NCI-H446 treated with DMSO at 0.1 percent for 48 hours (cell line): Measurements from ENCODE around the gene UNC79.
A peak's percentile ranks its signal among the peaks of the same experiment; 100 is the strongest.
"Not testable (repeated sequence)": the region's sequence is repeated elsewhere in the genome, so short reads cannot be mapped to it uniquely, and the experiment has no call there.

ENCODE experiments used
- DNase-seq: peaks from one replicate; lab custom pipeline; 2025; lab: John Stamatoyannopoulos, UW

Gene UNC79

DNA sequence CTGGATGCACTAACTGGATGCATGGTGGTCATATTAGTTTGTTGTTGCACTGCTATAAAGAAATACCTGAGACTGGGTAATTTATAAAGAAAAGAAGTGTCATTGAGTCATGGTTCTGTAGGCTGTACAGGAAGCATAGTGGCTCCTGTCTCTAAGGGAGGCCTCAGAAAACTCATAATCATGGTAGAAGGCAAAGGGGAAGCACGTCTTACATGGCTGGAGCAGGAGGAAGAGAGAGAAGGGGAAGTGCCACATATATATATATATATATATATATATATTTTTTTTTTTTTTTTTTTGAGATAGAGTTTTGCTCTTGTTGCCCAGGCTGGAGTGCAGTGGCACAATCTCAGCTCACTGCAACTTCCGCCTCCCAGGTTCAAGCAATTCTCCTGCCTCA, 62.9 kb downstream of the UNC79 start:
- not testable (repeated sequence) for DNase-seq

DNA sequence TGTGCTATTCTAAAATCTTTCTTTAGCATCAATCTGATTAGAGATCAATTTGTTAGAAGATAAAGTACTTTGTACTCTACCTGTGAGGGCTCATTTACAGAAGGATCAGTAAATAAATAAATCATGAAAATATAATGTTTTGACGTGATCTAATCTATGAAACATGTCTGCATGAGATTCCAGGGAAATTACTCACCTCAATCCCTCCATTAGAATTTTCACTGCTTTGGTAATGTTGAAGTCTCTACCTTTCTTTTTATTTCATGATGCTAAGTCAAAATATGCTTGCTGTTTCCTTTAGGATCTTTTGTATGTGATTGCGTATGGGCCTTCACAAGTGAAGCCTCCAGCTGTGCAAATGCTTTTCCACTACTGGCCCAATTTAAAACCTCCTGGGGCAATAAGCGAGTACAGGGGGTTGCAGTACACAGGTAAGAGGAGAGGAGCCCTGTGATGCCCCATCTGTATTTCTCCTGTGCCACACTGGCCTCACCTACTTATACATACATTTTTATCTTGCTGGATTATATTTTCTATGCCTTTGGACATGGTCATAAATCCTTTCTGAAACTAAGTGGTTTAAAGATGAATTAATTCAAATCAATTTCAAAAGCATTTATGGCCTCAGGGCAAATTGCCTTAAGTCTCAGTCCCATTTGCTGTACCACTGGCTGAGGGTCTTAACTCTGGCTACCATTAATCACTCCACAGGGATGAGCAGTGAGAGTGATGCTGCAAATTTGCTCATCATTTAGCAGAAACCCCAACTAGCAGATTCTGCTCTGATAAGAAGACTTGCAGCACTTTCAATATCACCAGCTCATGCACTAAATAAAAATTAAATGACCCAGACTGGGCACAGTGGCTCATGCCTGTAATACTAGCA, 66.4 kb downstream of the UNC79 start:
- DNase-seq, result no peak

DNA sequence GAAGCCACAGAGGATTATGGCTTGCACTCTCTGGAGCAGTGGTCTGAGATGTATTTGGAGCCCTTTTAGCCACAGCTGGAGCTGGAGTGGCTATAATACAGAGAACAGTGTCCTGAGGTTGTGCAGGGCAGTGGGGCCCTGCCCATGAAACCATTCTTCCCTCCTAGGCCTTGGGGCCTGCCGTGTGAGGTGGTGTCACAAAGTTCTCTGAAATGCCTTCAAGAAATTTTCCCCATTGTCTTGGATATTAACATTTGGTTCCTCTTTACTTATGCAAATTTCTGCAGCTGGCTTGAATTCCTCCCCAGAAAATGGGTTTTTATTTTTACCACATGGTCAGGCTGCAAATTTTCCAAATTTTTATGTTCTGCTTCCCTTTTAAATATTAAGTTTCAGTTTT, 79.3 kb downstream of the UNC79 start:
- DNase-seq, result no peak

DNA sequence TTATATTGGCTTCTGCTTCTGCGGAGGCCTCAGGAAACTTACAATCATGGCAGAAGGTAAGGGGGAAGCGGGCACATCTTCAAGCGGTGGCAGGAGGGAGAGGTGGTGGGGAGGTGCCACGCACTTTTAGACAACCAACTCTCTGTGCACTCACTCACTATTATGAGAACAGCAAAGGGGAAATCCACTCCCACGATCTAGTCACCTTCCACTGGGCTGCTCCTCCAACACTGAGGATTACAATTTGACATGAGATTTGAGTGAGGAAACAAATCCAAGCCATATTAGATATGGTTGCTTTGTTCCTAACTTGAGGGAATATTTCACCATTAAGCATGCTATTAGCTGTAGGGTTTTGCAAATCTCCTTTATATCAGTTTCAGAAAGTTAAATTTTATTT, 80.3 kb downstream of the UNC79 start:
- no peak for DNase-seq

DNA sequence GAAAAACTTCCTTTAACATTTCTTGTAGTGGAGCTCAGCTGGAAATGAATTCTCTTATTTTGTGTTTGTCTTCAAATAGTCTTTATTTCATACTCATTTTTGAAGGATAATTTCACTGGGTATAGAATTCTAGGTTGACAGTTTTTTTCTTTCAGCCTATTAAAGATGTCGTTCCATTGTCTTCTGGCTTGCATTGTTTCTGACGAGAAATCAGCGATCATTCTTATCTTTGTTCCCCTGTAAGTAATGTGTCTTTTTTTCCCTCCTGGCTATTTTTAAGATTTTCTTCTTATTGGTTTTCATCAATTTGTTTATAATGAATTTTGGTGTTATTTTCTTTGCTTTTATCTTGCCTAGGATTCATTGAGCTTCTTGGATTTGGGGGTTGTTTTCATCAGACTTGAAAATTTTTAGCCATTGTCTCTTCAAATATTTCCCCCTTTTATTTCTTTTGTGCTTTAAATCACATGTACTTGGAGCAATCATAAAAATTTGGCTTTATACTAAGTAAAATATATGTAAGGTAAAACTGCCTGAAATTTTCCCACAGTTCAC, 89.4 kb downstream of the UNC79 start:
- DNase-seq, result no peak

DNA sequence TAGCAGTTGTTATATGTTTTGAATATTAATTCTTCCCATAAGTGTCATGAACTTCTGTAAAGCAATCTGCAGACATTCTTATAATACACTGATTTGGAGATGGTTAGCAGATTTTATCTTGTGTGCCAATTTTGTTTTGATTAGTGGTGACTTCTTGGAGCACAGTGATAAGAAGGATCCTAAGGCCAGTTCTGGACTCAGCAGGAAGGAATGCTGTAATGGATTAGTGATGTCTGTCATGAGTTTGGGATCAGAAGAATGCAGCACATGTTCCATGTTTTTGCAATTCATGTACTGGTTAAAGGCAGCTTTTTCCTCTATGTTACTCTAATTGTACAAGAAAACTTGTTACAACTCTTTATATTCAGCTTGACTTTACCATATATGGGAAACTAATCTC, 91.5 kb downstream of the UNC79 start:
- DNase-seq, result no peak

DNA sequence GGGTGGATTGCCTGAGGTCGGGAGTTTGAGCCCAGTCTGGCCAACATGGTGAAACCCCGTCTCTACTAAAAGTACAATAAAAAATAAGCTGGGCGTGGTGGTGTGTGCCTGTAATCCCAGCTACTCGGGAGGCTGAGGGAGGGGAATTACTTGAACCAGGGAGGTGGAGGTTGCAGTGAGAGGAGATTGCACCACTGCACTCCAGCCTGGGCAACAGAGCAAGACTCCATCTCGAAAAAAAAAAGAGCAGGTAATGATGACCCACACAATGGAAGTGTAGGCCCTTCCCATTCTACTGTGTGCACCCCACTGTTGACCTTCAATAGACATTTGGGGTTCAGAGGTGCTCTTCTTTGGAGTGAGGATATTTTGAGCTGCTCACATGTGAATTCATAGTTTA, 94.5 kb downstream of the UNC79 start:
- DNase-seq, result not testable (repeated sequence)

DNA sequence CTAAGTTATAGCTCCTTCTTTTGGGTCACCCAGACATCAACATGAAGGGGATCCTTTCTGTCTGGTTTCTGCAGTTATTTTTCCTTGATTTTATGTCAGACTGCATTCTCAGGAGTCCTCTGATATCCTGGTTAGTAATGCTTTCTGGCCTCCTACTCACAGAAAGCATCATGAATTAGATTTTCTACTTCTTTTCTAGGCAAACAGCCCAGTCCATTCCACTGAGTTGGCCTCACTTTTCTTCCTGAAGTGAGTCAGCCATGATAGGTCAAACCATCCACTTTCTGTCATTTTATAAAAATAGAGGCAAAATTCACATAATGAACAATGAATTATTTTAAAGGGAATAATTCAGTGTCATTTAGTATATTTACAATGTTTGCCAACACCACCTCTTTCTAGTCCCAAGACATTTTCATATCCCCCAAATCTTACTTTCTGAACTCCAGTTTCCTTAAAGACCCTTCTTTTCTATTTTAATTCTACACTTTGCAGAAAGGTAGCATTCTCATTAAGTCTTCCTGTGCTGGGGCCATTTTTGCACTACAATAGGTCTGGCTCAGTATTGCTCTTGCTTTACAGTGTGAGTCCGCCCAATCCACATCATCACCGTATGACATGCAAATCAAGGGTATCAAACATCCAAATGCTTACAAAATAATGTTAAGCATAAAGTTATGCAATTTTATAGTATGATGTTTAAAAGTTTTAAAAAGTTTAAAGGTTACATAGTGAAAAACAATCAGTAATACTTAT, 95.1 kb downstream of the UNC79 start:
- no peak for DNase-seq

DNA sequence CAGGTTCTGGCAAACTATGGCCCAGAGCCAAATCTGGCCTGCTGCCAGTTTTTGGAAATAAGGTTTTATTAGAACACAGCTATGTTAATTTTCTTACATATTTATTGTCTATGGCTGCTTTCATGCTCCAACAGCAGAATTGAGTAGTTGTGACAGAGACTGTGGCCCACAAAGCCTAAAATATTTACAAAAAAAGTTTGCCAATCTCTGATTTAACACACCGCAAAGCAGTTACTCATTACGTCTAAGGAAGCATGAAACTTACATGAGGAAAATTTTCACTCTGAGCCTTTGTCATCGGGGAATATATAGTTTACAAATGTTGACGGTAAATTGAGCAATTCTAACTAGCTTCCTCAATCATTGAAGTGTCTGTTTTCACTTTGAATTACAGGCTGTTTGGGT, 96.5 kb downstream of the UNC79 start:
- DNase-seq, result no peak

DNA sequence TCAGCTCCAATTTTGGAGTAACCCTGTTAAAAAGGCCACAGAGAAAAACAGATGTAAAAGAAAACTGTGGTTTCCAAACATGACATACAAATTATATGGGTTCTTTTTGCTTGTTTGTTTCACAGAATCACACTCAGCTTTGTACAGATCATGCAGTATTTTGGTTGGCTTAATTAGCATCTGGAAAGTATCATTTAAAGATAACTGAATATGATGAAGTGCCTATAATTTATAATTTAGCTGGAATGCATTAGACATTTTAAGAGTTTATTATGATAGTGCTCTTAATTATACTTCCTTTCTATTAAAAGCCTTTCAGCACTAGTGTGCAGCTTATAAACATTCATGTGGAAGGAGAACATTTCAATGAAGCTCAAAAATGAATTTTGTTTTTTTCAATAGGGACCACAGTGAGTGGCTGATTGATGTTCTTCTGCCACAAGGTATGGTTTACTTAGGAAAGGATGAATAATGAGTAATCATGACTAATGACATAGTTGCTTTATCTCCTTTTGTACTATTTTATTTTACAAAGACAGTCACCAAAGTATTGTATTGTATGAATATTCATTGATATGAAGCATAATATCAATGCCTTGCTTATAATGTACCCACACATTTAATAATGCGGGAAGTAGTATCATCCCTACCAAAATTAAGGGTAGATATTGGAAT, 98.3 kb downstream of the UNC79 start:
- DNase-seq, result no peak

DNA sequence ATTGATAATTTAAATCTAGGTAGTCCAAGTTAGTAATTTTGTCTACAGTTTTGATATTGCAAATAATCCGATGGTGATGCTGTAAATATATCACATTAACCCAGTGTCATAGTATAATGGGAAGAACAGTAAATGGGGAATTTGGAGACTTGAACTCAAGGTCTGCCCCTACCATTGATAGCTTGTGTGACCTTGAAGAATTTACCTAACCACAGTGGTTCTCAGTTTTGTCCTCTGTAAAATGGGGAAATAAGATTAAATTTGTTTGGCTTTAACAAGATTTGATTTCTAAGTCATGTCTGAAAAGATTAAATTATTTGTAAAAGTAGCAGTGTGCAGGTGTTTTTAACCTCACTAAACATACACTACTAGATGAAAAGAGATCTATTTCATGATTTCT, 100.9 kb downstream of the UNC79 start:
- DNase-seq, result no peak

DNA sequence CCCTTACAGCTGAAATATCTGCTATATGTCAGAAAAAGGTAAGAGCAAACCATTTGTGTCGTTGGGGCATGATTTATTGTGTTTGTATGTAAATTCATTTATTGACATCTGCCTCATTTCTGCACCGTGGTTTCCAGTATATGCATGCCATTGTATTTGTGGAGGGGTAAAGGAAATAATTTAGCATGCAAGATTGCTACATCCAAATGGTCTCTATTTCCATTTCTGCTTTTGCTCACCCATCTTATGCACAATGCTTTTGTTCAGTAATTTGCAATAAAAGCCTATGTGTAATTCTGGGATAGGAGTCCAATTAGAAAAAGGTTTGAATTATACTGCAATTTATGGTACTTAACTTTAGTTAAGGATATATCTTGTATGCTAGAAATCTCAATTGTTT, 101.8 kb downstream of the UNC79 start:
- DNase-seq, result no peak

DNA sequence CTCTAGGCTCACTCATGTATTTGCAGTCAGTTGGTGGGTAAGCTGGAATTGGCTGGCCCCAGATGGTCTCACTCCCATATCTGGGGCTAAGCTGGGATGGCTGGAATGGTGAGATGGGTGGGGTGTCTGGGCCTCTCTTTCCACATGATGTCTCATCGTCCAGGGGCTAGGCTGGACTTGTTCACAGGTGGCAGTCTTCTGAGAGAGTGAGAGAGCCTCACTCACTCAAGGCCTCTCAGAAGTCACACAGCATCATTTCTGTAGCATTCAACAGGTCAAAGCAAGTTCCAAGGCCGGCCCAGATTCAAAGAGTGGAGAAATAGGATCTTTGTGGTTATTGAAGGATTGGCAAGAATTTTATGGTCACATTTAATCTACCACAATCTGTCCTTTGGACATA, 102.7 kb downstream of the UNC79 start:
- DNase-seq, result no peak

DNA sequence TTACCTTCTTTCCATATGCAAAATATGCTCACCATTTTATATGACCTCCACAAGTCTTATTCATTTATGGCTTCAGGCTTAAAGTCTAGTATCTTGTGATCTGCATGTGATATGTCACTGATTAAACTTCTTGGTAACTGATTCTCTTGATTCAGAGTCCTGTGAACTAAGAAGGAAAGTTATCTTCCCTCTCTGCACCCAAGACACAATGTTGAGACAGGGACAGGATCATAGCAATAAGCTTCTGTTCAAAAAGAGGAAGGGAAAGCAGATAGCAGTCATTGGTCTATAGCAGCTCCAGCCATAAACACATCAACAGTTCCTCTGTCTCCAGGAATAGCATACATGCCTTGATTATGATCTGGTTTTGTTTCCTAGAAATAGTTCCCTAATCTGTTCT, 103.1 kb downstream of the UNC79 start:
- no peak for DNase-seq

DNA sequence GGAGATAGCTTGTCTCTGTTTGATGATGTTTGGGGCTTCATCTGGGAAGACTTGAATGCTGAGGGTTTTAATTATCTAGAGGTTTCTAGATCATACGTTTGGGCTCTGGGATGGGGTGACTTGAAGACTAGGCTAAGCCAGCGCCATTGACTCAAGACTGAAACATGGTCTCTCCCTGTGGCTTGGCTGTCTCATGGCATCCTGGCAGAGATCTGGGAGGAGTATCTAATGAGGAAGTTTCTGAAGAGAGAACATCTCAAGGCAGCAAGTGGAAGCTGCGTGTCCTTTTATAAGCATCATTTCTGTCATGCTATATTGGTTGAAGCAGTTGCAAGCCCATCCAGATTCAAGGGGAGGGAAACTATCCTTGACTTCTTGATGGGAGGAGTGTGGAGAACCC, 104.8 kb downstream of the UNC79 start:
- no peak for DNase-seq

DNA sequence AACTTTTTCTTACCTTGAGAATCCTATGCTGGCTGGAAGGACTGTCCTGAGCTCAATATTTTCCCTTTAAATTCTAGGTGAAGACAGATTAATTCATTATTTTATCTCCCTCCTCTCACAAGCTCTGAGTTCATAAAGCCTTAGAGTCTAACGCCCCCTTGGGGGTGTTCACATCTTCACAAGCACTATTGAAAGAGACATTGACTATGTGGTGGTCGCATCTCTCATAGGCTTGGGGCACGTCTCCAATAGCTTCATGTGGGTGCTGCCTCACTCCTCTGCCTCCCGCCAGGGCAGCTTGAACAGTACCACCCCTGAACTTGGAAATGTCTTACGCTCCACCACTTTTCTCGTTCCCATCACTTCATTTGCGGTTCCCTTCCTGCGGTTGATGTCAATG, 106.2 kb downstream of the UNC79 start:
- peak; percentile 21 for DNase-seq

DNA sequence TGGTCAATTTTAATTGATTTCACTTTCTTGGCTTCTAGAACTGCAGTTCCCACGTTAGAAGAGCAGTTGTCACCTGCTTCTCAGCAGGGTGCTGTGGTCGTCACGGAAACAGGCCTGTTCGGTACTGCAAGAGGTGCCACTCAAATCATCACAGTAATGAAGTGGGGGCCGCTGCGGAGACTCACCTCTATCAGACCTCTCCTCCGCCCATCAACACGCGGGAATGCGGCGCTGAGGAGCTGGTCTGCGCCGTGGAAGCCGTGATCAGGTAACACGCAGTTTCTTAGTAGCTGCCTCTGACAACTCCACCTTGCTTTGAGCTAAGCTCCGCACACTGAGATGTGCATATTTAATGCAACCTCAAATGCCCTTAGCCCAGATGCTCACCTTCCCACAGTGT, 107.2 kb downstream of the UNC79 start:
- DNase-seq, result no peak

DNA sequence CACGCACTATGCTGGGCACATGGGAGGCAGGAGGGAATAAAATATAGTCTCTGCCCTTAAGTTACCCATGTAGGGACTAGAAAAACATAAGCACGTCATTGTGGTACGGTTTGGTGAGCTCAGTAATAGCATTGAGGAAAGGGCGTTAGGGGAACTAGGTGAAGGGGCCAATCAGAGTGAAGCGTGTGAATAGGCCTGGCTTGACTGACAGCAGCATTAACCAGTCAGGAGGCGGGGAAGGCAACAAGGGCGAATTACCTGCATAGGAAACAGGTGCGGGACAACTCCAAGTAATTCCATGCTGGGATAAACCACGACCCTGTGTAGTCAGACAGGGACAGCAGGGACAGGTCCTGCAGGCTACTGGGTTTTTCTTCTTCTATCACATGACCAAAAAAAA, 107.7 kb downstream of the UNC79 start:
- DNase-seq, result no peak

DNA sequence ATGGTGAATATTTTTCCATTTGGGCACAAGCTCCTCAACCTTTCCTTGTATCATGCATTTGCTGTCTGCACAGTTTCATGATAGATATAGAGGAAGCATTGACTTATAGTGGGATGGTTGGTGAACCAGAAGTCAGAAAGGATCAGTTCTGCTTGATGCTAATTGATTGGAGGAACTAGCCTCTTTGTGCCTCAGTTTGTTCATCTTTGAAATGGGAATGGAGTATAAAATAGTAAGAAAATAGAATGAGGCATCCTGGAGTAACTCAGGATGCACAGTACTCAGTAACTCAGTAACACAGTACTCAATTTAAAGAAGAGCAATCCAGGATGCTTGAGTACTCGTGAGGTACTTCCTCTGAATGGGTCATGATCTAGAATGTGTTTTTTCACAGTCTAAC, 109.5 kb downstream of the UNC79 start:
- DNase-seq, result no peak

DNA sequence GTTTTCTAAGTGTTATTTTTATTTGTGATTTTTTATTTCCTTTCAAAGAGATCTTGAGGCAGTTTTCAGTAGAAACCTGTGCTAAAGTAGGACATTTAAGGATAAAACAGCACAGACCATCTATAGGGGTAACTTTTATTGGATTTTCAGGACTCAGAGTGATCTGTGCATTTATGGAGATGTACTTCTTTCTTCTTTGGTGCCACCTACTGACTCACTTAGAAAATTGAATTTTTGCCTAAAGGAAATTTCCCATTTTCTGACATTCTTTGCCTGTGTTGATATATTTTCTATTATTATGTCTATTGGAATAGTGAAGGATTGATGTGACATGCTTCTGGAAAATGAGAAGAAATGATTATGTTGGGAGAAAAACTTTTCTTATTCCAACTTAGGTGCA, 113.0 kb downstream of the UNC79 start:
- peak; percentile 31 for DNase-seq

DNA sequence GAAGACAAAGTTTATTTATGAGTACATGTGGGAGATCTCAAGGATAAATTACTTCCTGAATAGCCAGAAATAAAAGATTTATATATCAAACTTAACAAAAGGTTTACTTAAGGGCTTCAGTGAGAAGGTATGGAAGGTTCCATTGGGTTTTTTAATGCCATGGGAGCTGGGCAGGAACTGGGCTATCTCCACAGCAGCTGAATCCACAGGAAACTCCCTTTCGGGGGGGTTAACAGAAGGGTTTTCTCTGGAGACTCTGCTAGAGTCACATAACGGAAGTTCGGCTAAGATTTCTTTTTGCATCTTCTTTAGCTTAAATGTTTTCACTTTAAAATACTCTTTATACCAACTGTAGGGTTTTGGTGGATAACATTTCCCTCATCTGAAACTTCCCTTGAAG, 113.5 kb downstream of the UNC79 start:
- no peak for DNase-seq

DNA sequence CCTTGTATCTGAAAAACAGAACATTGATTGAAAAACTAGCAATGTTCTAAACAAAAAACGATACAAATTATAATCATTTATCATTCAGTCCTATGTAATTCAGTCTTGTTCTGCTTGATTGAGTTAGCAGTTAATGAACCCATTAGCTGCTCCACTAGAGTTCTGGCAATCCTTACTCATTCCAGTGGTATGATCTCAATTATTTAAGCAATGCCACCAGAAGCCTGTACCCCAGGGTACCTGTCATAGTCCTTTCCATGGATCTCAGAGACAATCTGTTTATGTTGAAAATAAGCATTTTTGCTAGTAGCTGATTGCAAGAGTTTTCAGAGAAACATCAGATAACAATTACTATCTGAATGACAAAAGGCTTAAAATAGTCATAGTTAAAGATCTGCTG, 115.9 kb downstream of the UNC79 start:
- DNase-seq, result peak; percentile 34
